Activated CD4-positive, alpha-beta T cell treated with anti-CD3 and anti-CD28 coated beads for 36 hours (primary cell): ENCODE results near the gene MGAT5B. TPM values are rescaled to one million over a fixed set of nuclear protein-coding genes. Genes with fewer than 3 reads are reported as not detected.

Source experiments
- ATAC-seq: fragments of 200-7000 bp; cut with Tn5 transposase; one replicate; pipeline ENCODE4 v1.10.0; 2021; ENCODE audit warnings: mild to moderate bottlenecking, moderate library complexity
- CTCF ChIA-PET: fragments of 350-600 bp; sonication (Branson Sonifier 250); formaldehyde crosslinking; loops from one replicate; lab custom pipeline; 2021; ENCODE audit warnings: antibody characterized with exemption; lab: Charles Lee
- POLR2A ChIA-PET: fragments of 350-600 bp; sonication (Branson Sonifier 250); formaldehyde crosslinking; loops from one replicate; lab custom pipeline; 2021; ENCODE audit warnings: antibody characterized with exemption, inconsistent platforms; lab: Charles Lee
- DNase-seq: peaks from one replicate; pipeline ENCODE4 v3.0.0-alpha.2; 2020
- H3K27ac Mint-ChIP-seq: one replicate; pipeline ENCODE4 v1.8.0; 2021; ENCODE audit warnings: mixed read lengths
- H3K27me3 Mint-ChIP-seq: one replicate; pipeline ENCODE4 v1.8.0; 2021; ENCODE audit warnings: mixed read lengths
- H3K36me3 Mint-ChIP-seq: one replicate; pipeline ENCODE4 v1.8.0; 2021; ENCODE audit warnings: low read depth, mixed read lengths
- H3K4me1 Mint-ChIP-seq: one replicate; pipeline ENCODE4 v1.8.0; 2021; ENCODE audit warnings: mixed read lengths
- H3K4me3 Mint-ChIP-seq: one replicate; pipeline ENCODE4 v1.8.0; 2021; ENCODE audit warnings: mild to moderate bottlenecking, moderate library complexity, mixed read lengths
- H3K9me3 Mint-ChIP-seq: one replicate; pipeline ENCODE4 v1.8.0; 2021; ENCODE audit warnings: low read depth, mixed read lengths
- intact Hi-C, 2 experiments: fragments of 100-400 bp; cut with DNase I in 1 of 2; cut with micrococcal nuclease in 1 of 2; formaldehyde crosslinking; loops; one replicate each; pipeline versions ENCODE4 v1.14.2 to v1.15.1; 2022 to 2024; cut with DNase I, micrococcal nuclease
- total RNA-seq, 2 experiments: library from RNA; stranded (reverse); gene quantifications; one replicate each; pipeline ENCODE4 v1.2.3, GENCODE V29; 2021

The MGAT5B gene
- total RNA-seq, 2 experiments from 2014 or later: not detected

DNA sequence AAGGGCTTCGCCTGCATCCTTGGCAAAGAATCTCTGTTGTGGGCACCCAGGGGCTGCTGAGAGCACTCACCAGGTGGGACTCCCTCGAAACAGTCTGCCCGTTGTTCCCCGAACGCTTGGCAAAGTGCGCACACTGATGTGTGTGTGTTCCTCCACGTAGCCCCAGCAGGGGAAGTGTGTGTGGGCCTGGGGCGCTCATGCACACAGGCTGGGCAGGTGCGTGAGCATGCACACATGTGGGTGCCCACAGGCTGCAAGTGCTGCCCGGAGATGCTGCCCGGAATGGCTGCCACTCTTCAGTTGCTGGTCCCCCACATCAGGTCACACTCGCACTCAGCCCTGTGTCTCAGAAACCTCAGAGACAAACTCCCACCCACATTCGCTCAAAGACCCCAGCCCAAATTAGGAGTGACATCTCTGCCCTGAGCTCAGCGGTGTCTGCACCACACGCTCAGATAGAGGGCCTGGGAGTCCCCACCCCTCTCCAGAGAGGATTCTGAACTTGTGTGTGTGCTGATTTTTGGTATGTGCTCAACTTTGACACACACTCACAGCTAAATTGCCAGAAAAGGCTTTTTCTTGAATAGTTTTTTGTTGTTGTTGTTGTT, 119.4 kb downstream of the MGAT5B start:
- Mint-ChIP-seq H3K27me3 (no peaks in the 10 kb centered on the region), H3K27ac (no peak overlapping the region), H3K4me3 (no peak overlapping the region), H3K9me3 (no peaks in the 10 kb centered on the region), H3K36me3 (no peaks in the 10 kb centered on the region), H3K4me1 (peaks cover 10% of the 10 kb centered on the region)
- no peak for DNase-seq
- ChIA-PET CTCF (no interaction called here), POLR2A (no interaction called here)
- intact Hi-C loops: loop anchor here in 1 of 2 experiments (10.0 kb wide), 1 partner anchor 73 kb away; no protein-coding TSS in a partner anchor
- no peak for ATAC-seq

DNA sequence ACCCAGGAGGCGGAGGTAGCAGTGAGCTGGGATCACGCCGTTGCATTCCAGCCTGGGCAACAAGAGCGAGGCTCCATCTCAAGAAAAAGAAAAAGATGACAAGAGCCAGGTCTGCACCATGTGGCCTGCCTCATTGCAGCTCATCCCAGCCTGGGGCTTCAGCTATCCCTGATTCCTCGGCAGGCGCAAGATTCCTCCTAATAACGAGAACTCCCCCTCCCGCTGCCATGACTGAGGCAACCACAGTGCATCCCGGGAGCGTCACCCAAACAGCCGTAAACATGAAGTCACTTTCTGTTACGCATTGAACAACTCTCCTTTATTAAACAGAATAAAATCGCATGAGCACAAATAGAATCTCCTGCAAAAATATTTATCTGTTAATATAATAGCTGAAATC, 120.6 kb downstream of the MGAT5B start:
- H3K36me3 Mint-ChIP-seq: no peaks in the 10 kb centered on the region

DNA sequence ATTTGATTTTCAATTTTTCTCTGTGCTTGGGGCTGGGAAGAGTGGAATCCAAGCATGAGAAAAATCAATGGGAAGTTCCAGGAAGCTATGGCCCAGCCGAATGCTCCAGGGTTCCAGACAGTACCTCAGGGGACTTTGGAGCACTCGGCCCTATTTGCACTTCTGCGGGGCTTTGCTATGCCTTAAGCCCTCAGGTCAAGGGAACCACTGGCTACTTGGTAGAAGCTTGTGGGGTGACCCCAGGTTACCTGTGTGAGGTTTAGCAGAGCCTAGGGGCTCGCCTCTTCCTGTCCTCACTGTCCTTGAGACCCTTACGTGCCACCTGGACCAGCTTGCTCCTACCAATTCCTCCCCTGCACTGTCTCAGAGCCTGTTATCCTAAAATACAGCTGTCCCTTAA, 121.3 kb downstream of the MGAT5B start:
- ATAC-seq: no peak
- ChIA-PET POLR2A (no interaction called here), CTCF (interaction anchor here (0.6 to 0.7 kb wide), 2 partner anchors 267 to 536 kb away, joined by 3 read pairs; no protein-coding TSS in a partner anchor)

More for the DNA sequence above, 120.6 kb downstream of the MGAT5B start:
- Mint-ChIP-seq H3K4me3 (no peak overlapping the region), H3K27ac (no peak overlapping the region), H3K27me3 (no peaks in the 10 kb centered on the region), H3K4me1 (no peaks in the 10 kb centered on the region), H3K9me3 (no peaks in the 10 kb centered on the region)
- intact Hi-C loops: loop anchor here in 1 of 2 experiments (10.0 kb wide), 1 partner anchor 74 kb away; no protein-coding TSS in a partner anchor
- ChIA-PET POLR2A (no interaction called here), CTCF (no interaction called here)
- ATAC-seq (no peak), DNase-seq (no peak)

DNA sequence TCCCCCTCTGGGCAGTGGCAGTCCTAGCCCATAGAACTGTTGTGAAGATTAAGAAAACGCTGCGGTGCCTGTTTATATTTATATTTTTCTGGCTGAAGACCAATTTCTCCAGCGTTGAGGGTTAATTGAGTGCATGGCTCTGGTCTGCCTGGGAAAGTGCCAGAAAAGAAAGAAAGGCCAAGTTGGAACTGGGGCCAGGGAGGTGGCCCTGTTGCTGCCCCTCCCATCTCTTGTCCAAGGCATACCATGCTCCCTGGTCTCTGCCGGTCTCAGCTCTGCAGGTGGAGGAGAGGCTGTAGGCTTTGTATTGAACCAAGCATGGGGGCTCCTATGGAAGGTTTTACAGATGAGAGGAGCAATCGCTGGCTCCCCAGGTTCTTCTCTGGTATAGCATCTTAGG, 124.7 kb downstream of the MGAT5B start:
- CTCF ChIA-PET: interaction anchor here (0.9 kb wide), 1 partner anchor 63 kb away, joined by 3 read pairs; no protein-coding TSS in a partner anchor
- H3K9me3 Mint-ChIP-seq: no peaks in the 10 kb centered on the region
- H3K27ac Mint-ChIP-seq: no peak overlapping the region
- H3K4me1 Mint-ChIP-seq: peaks cover 30% of the 10 kb centered on the region
- no peaks in the 10 kb centered on the region for H3K36me3 Mint-ChIP-seq
- DNase-seq: no peak
- intact Hi-C loops: no loop called here
- no peak overlapping the region for H3K4me3 Mint-ChIP-seq
- no peaks in the 10 kb centered on the region for H3K27me3 Mint-ChIP-seq
- ATAC-seq: no peak
- POLR2A ChIA-PET: no interaction called here

More for the DNA sequence above, 121.3 kb downstream of the MGAT5B start:
- Mint-ChIP-seq H3K27ac (no peak overlapping the region), H3K9me3 (no peaks in the 10 kb centered on the region), H3K27me3 (no peaks in the 10 kb centered on the region), H3K4me1 (peaks cover 6% of the 10 kb centered on the region), H3K36me3 (no peaks in the 10 kb centered on the region), H3K4me3 (no peak overlapping the region)
- DNase-seq: no peak
- intact Hi-C loops: loop anchor here in 1 of 2 experiments (10.0 kb wide), 1 partner anchor 75 kb away; no protein-coding TSS in a partner anchor

DNA sequence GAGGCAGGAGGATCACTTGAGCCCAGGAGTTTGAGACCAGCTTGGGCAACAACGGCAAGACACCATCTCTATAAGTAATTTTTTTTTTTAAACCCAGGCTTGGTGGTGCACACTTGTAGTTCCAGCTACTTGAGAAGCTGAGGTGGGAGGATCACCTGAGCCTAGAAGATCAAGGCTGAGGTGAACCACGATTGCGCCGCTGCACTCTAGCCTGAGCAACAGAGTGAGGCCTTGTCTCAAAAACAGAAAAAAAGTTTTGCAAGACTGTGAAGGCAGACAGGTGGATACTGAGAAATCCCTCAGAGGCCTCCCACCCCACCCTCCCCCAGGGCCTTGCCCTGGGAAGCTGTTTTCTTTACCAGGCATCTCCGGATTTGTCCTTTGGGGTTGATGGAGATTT, 125.4 kb downstream of the MGAT5B start:
- ChIA-PET POLR2A (no interaction called here), CTCF (no interaction called here)
- DNase-seq (no peak), ATAC-seq (no peak)
- no peaks in the 10 kb centered on the region for H3K27me3 Mint-ChIP-seq
- H3K36me3 Mint-ChIP-seq: no peaks in the 10 kb centered on the region
- H3K9me3 Mint-ChIP-seq: no peaks in the 10 kb centered on the region
- no peak overlapping the region for H3K4me3 Mint-ChIP-seq
- no peak overlapping the region for H3K27ac Mint-ChIP-seq
- intact Hi-C loops: no loop called here
- H3K4me1 Mint-ChIP-seq: peaks cover 38% of the 10 kb centered on the region

DNA sequence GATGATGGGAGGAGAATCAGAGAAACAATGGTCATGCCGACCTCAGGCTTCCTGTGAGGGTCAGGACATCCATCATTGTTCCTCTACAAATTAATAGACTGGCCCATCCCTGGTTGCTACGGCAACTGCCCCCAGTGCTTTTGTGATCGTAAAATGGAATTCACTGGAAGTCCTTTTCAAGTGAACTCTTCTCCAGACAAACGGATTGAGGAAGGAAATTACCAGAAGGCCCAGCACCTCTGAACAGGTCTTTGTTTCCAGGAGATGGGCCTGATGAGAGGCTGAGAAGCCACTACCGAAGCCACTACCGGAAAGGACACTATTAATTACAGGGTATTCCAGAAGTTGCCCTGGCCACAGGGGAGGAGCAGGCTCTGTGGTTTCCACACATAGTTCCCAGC, 126.0 kb downstream of the MGAT5B start:
- no peak overlapping the region for H3K4me3 Mint-ChIP-seq
- H3K36me3 Mint-ChIP-seq: no peaks in the 10 kb centered on the region
- H3K9me3 Mint-ChIP-seq: no peaks in the 10 kb centered on the region
- no peaks in the 10 kb centered on the region for H3K27me3 Mint-ChIP-seq
- DNase-seq (no peak), ATAC-seq (no peak)
- ChIA-PET CTCF (no interaction called here), POLR2A (no interaction called here)
- H3K4me1 Mint-ChIP-seq: peaks cover 42% of the 10 kb centered on the region
- peak overlapping the region; percentile 10 for H3K27ac Mint-ChIP-seq
- intact Hi-C loops: no loop called here

GRCh38 chr17:76995387-76996105, 127.3 kb downstream of the MGAT5B start:
- no peaks in the 10 kb centered on the region for H3K36me3 Mint-ChIP-seq
- H3K9me3 Mint-ChIP-seq: no peaks in the 10 kb centered on the region
- no peak overlapping the region for H3K4me3 Mint-ChIP-seq

DNA sequence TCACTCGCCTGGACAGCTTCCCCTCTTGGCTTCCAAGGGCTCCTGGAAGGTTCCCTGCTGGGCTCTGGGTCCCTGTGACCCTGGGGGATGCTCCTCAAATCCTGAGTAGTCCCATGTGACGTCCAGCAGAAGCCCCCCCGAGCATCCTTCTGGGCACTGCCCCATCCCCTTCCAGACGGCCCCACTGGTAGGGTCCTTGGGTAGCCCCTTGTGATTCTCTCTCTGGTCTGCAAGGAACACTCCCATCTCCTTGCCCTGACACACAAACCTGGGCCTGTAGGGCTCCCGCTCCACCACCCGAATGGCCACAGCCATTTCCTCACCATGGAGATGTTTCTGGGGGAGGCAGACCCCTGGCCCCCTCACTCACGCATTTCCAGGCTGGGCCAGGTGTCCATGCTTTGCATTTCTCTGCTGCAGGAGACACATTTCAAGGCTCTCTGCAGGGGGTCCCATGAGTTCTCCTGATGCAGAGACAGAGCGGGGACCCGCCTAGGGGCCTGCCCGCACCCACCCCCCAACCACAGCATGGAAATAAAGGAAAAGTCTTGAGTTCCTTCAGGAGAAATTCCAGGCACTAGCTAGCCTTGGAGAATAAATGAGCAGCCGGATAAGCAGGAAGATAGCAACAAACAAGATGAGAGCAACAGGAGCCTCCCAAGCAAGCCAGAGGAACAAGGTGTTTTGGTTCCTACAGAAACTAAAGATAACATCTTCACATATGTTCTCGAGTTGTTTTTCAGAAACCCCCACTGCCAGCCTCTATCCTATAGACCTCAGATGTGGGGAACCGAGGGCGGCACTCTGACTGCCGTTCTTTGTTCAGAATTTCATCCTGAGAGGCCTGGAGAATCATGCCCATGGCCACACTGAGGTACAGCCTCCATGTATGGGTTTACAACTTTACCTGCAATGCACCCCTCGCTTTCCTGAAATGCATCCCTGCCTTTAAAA, 128.8 kb downstream of the MGAT5B start:
- peak overlapping the region; percentile 91 for H3K27ac Mint-ChIP-seq
- POLR2A ChIA-PET: no interaction called here
- H3K36me3 Mint-ChIP-seq: no peaks in the 10 kb centered on the region
- intact Hi-C loops: loop anchor here in 1 of 2 experiments (2.0 kb wide), 1 partner anchor 28 kb away; no protein-coding TSS in a partner anchor
- H3K9me3 Mint-ChIP-seq: no peaks in the 10 kb centered on the region
- CTCF ChIA-PET: interaction anchor here (1.7 kb wide), 1 partner anchor 13 kb away, joined by 6 read pairs; no protein-coding TSS in a partner anchor
- no peak overlapping the region for H3K4me3 Mint-ChIP-seq
- ATAC-seq (no peak), DNase-seq (peak; percentile 30)
- H3K4me1 Mint-ChIP-seq: peaks cover 48% of the 10 kb centered on the region
- no peaks in the 10 kb centered on the region for H3K27me3 Mint-ChIP-seq

More at GRCh38 chr17:76995387-76996105, 127.3 kb downstream of the MGAT5B start:
- ATAC-seq (no peak), DNase-seq (no peak)
- ChIA-PET POLR2A (interaction anchor here (0.5 to 0.7 kb wide), 2 partner anchors 111 to 1222 kb away, joined by 3 to 6 read pairs; no protein-coding TSS in a partner anchor), CTCF (interaction anchor here (0.9 to 1.7 kb wide), 3 partner anchors 14 to 61 kb away, joined by 3 to 8 read pairs (median 6); no protein-coding TSS in a partner anchor)
- H3K4me1 Mint-ChIP-seq: peaks cover 48% of the 10 kb centered on the region
- intact Hi-C loops: loop anchor here in 1 of 2 experiments (2.0 kb wide), 1 partner anchor 27 kb away; no protein-coding TSS in a partner anchor
- H3K27me3 Mint-ChIP-seq: no peaks in the 10 kb centered on the region
- no peak overlapping the region for H3K27ac Mint-ChIP-seq

GRCh38 chr17:76997981-76998531, 129.9 kb downstream of the MGAT5B start:
- H3K36me3 Mint-ChIP-seq: no peaks in the 10 kb centered on the region
- ChIA-PET POLR2A (interaction anchor here (0.6 kb wide), 1 partner anchor 207 kb away, joined by 13 read pairs; no protein-coding TSS in a partner anchor), CTCF (interaction anchor here (0.7 kb wide), 1 partner anchor 286 kb away, joined by 3 read pairs; no protein-coding TSS in a partner anchor)
- no peaks in the 10 kb centered on the region for H3K9me3 Mint-ChIP-seq
- ATAC-seq: peak; percentile 91
- H3K27ac Mint-ChIP-seq: peak overlapping the region; percentile 91
- intact Hi-C loops: loop anchor here in 1 of 2 experiments (1.0 to 2.0 kb wide), 2 partner anchors 29 to 142 kb away; partner anchors contain the start of gene SEC14L1
- peak; percentile 69 for DNase-seq
- peak overlapping the region; percentile 34 for H3K4me3 Mint-ChIP-seq
- H3K4me1 Mint-ChIP-seq: peaks cover 48% of the 10 kb centered on the region
- H3K27me3 Mint-ChIP-seq: no peaks in the 10 kb centered on the region

- no peak for ATAC-seq
- Mint-ChIP-seq H3K27ac (peak overlapping the region; percentile 91), H3K27me3 (no peaks in the 10 kb centered on the region), H3K36me3 (no peaks in the 10 kb centered on the region), H3K4me3 (peak overlapping the region; percentile 34), H3K4me1 (peaks cover 48% of the 10 kb centered on the region), H3K9me3 (no peaks in the 10 kb centered on the region)
- ChIA-PET POLR2A (no interaction called here), CTCF (interaction anchor here (1.1 kb wide), 1 partner anchor 10 kb away, joined by 3 read pairs; no protein-coding TSS in a partner anchor)
- intact Hi-C loops: loop anchor here in 1 of 2 experiments (1.0 kb wide), 1 partner anchor 141 kb away; the partner anchor contains the start of gene SEC14L1
- DNase-seq: peak; percentile 8
Measured at GRCh38 chr17:76998839-76999238, 130.6 kb downstream of the MGAT5B start.
